ENCODE results near the gene KIAA0825. TPM values are rescaled to one million over a fixed set of nuclear protein-coding genes. Genes with fewer than 3 reads are reported as not detected.

KIAA0825 gene
- total and polyA plus RNA-seq, 7 donors = 0.46 to 4.6 (median 3.3) TPM; not detected in 1

DNA sequence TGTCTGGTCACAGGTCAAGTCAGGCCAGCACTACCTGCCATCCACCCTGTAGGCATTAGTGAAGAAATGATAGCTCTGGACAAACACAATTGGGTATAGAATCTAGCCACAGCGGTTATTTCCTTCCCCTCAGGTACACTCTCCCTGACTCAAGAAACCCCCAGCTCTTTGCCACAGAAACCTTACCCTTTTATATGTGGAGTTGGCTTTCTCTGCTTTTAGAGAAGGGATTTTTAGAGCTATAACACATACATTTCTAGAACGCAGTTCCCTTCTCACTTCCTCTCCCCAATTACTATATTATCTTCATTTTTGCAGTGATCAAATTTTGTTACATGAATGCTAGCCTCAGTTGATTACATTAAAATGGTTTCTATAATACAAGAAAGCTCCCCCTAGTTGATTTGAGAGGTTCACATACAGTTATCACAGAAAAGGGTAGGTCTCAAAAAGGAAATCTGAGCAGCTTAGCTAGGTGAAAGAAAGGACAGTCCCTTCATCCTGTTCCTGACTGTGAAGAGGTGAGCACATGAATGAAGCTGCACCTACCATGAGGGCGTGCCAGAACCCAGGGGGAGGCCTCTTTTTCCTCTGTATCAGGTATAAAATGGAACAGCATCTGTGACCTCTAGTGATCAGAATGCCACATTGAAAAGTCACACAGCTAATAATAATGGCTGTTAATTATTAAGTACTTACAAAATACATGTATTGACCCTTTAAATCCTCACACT lies 425.6 kb downstream of the KIAA0825 start:
- no peaks in the 10 kb centered on the region for H3K36me3 ChIP-seq
- no peak overlapping the region for H3K4me3 ChIP-seq
- no peaks in the 10 kb centered on the region for H3K27me3 ChIP-seq
- no peak for DNase-seq
- no peak for TF ChIP-seq POLR2A (IDR thresholded peaks at IDR 0.05)
- no peak for TF ChIP-seq POLR2AphosphoS5 (IDR thresholded peaks at IDR 0.05)
- TF ChIP-seq, protein P1, sequence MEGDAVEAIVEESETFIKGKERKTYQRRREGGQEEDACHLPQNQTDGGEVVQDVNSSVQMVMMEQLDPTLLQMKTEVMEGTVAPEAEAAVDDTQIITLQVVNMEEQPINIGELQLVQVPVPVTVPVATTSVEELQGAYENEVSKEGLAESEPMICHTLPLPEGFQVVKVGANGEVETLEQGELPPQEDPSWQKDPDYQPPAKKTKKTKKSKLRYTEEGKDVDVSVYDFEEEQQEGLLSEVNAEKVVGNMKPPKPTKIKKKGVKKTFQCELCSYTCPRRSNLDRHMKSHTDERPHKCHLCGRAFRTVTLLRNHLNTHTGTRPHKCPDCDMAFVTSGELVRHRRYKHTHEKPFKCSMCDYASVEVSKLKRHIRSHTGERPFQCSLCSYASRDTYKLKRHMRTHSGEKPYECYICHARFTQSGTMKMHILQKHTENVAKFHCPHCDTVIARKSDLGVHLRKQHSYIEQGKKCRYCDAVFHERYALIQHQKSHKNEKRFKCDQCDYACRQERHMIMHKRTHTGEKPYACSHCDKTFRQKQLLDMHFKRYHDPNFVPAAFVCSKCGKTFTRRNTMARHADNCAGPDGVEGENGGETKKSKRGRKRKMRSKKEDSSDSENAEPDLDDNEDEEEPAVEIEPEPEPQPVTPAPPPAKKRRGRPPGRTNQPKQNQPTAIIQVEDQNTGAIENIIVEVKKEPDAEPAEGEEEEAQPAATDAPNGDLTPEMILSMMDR (IDR thresholded peaks at IDR 0.05) = no peak
- no peaks in the 10 kb centered on the region for H3K9me3 ChIP-seq
- H3K27ac ChIP-seq = no peak overlapping the region
- H3K4me1 ChIP-seq = no peaks in the 10 kb centered on the region
- WGBS, 2 donors = 83 to 87% methylated on average over 3 of the region's 3 CpGs
- intact Hi-C loops (cut with DNase I) = no loop called here

DNA sequence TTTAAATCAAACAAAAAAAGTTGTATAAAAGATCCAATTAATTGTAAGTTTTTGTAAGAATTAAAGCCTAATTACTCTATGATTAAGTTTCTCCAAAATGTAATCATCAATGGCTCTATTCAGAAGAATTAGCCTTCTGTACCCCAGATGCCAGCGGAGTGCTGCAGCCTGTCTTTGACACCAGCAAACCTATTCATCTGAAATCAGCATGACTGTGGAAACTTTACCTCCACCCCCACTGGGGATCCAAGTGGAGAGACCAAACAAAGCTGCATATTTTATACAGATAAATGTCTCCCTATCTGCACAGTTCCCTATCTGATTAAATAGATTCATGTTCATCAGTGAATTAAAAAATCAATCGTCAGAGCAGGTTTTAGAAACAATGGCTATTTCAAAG lies 426.8 kb downstream of the KIAA0825 start:
- H3K4me3 ChIP-seq = no peak overlapping the region
- TF ChIP-seq, protein P1 (IDR thresholded peaks at IDR 0.05) = no peak
- no peak for TF ChIP-seq POLR2A (IDR thresholded peaks at IDR 0.05)
- no peak for TF ChIP-seq EP300 (IDR thresholded peaks at IDR 0.05)
- no peak for TF ChIP-seq POLR2AphosphoS5 (IDR thresholded peaks at IDR 0.05)
- WGBS, 2 donors = 89 to 93% methylated on average over 2 of the region's 2 CpGs
- no peaks in the 10 kb centered on the region for H3K27me3 ChIP-seq
- H3K4me1 ChIP-seq = no peaks in the 10 kb centered on the region
- H3K36me3 ChIP-seq = no peaks in the 10 kb centered on the region
- no peak overlapping the region for H3K27ac ChIP-seq
- no peaks in the 10 kb centered on the region for H3K9me3 ChIP-seq
- DNase-seq = no peak
- intact Hi-C loops (cut with DNase I) = no loop called here

DNA sequence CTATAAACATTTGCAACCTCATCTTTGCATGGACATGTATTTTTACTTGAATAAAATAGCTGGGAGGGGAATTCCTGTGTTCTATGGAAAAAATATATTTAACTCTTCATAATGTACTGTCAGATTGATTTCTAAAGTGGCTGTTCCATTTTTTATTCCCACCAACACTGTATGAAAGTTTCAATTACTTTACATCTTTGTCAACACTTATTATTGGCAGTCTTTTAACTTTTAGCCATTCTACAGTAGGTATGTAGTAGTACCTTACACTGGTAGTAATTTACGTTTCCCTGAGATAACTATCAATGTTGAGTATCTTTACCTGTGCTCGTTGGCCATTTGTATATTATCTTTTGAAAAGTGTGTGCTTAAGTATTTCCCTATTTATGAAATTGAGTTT lies 429.7 kb downstream of the KIAA0825 start:
- intact Hi-C loops (cut with DNase I) = no loop called here

DNA sequence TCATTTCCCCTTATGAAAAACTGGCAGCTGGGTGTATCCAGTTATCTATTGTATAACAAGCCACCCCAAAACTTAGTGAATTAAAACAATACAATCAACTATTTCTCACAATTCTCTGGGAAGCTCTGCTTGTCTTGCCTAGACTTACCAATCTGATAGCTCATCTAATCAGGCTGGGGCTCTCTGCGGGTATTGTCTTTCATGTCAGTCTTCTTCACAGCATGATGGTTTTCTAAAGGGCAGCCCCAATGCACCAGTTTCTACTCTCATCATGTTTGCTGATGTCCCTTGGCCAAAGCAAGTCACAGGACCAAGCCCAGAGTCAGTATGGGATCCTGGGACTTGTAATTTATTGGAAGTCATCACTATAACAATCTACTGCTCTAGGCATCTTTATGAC lies 433.5 kb downstream of the KIAA0825 start:
- no peaks in the 10 kb centered on the region for H3K36me3 ChIP-seq
- TF ChIP-seq EP300 (IDR thresholded peaks at IDR 0.05) = no peak
- WGBS, 2 donors = 85 to 88% methylated on average over 1 of the region's 1 CpG
- DNase-seq = no peak
- no peaks in the 10 kb centered on the region for H3K27me3 ChIP-seq
- H3K4me1 ChIP-seq = no peaks in the 10 kb centered on the region
- intact Hi-C loops (cut with DNase I) = no loop called here
- H3K9me3 ChIP-seq = no peaks in the 10 kb centered on the region
- no peak overlapping the region for H3K4me3 ChIP-seq
- no peak overlapping the region for H3K27ac ChIP-seq

More for the DNA sequence above, 429.7 kb downstream of the KIAA0825 start:
- no peak overlapping the region for H3K4me3 ChIP-seq
- no peaks in the 10 kb centered on the region for H3K36me3 ChIP-seq
- no peaks in the 10 kb centered on the region for H3K27me3 ChIP-seq
- no peaks in the 10 kb centered on the region for H3K4me1 ChIP-seq
- DNase-seq = no peak
- no peak overlapping the region for H3K27ac ChIP-seq
- no peaks in the 10 kb centered on the region for H3K9me3 ChIP-seq
- TF ChIP-seq POLR2A (IDR thresholded peaks at IDR 0.05) (no peak), EP300 (IDR thresholded peaks at IDR 0.05) (no peak), POLR2AphosphoS5 (IDR thresholded peaks at IDR 0.05) (no peak)
- TF ChIP-seq, protein P1 (IDR thresholded peaks at IDR 0.05) = no peak
- WGBS, 2 donors = 83 to 90% methylated on average over 2 of the region's 2 CpGs

DNA sequence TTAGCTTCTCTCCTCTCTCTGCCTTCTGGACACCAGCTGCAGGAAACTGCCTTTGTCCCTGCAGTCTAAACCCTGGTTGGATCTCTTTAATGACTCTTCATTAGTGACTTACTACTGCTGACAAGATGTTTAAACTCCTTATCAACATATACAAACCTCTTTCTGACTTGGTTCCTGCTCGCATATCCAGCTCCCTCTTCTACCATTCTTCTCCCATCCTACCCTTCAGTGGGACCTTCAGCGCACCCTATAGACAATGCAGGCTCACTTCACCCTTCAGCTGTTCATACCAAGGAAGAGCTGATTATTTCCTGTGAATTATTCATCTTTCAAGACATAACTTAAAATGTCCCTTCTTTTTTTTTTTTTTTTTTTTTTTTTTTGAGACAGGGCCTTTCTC lies 436.5 kb downstream of the KIAA0825 start:
- Histone ChIP-seq H3K9me3 (no peaks in the 10 kb centered on the region), H3K27me3 (no peaks in the 10 kb centered on the region), H3K27ac (no peak overlapping the region), H3K36me3 (no peaks in the 10 kb centered on the region), H3K4me3 (no peak overlapping the region), H3K4me1 (no peaks in the 10 kb centered on the region)
- 60 to 73% methylated on average over 2 of the region's 2 CpGs for WGBS, 2 donors
- DNase-seq = no peak
- intact Hi-C loops (cut with DNase I) = no loop called here
- TF ChIP-seq, protein P1 (IDR thresholded peaks at IDR 0.05) = no peak
- TF ChIP-seq EP300 (IDR thresholded peaks at IDR 0.05) (no peak), POLR2AphosphoS5 (IDR thresholded peaks at IDR 0.05) (no peak), POLR2A (IDR thresholded peaks at IDR 0.05) (no peak)
